Endothelial cell of umbilical vein (primary cell): ENCODE results near the gene ECEL1. TPM values are rescaled to one million over a fixed set of nuclear protein-coding genes. Genes with fewer than 3 reads are reported as not detected.

Source experiments
- polyA plus RNA-seq, 4 experiments: library from polyadenylated mRNA; depleted of rRNA in 3 of 4; stranded (reverse) in 3 of 4; unstranded in 1 of 4; fragments of >200 nt; gene quantifications; 2 replicates each; pipeline versions ENCODE4 v1.2.1 to v1.2.3, GENCODE V29; 2011 to 2012; ENCODE audit warnings: missing spikeins in 1 of 4
- total RNA-seq: library from RNA; stranded (reverse); gene quantifications from 2 replicates; pipeline ENCODE4 v1.2.3, GENCODE V29; 2021

Gene ECEL1
- total and polyA plus RNA-seq, 2 donors (not counting 3 experiments of a cell fraction or from before 2014, with no cell fraction given): not detected

Other genes with a start within 250 kb of the ECEL1 start
- gene ALPP, start 109.1 kb downstream of the ECEL1 start, total RNA-seq: not detected in 2 replicates
- not detected in 2 replicates for gene ALPP, start 109.1 kb downstream of the ECEL1 start, polyA plus RNA-seq
- not detected in 2 replicates for gene ALPG, start 81.0 kb downstream of the ECEL1 start, total RNA-seq
- gene ALPG, start 81.0 kb downstream of the ECEL1 start, polyA plus RNA-seq: not detected in 2 replicates
- gene ALPI, start 31.7 kb downstream of the ECEL1 start, total RNA-seq: not detected in 2 replicates
- not detected in 2 replicates for gene ALPI, start 31.7 kb downstream of the ECEL1 start, polyA plus RNA-seq
- not detected in 2 replicates for gene PRSS56, start 32.6 kb upstream of the ECEL1 start, total RNA-seq
- not detected in 2 replicates for gene PRSS56, start 32.6 kb upstream of the ECEL1 start, polyA plus RNA-seq
- not detected in 2 replicates for gene CHRND, start 38.3 kb upstream of the ECEL1 start, total RNA-seq
- gene CHRND, start 38.3 kb upstream of the ECEL1 start, polyA plus RNA-seq: not detected in 2 replicates
- not detected in 2 replicates for gene CHRNG, start 51.9 kb upstream of the ECEL1 start, total RNA-seq
- not detected in 2 replicates for gene CHRNG, start 51.9 kb upstream of the ECEL1 start, polyA plus RNA-seq
- 2.9 and 3.3 TPM in 2 replicates for gene TIGD1, start 62.7 kb upstream of the ECEL1 start, total RNA-seq
- 1.2 and 1.6 TPM in 2 replicates for gene TIGD1, start 62.7 kb upstream of the ECEL1 start, polyA plus RNA-seq
- 96.5 and 96.9 TPM in 2 replicates for gene EIF4E2, start 62.9 kb upstream of the ECEL1 start, total RNA-seq
- gene EIF4E2, start 62.9 kb upstream of the ECEL1 start, polyA plus RNA-seq: 31.7 and 50.0 TPM in 2 replicates
- not detected in 2 replicates for gene EFHD1, start 145.8 kb upstream of the ECEL1 start, total RNA-seq
- 0.13 and 0.18 TPM in 2 replicates for gene EFHD1, start 145.8 kb upstream of the ECEL1 start, polyA plus RNA-seq
- gene GIGYF2, start 209.5 kb upstream of the ECEL1 start, total RNA-seq: 54.2 and 56.4 TPM in 2 replicates
- 22.5 and 22.9 TPM in 2 replicates for gene GIGYF2, start 209.5 kb upstream of the ECEL1 start, polyA plus RNA-seq